IPS DF 6.9 (cell line): ENCODE data around the gene MGAT3.

Source experiments
- DNase-seq: peaks from one replicate; pipeline ENCODE4 v3.0.0-alpha.2; 2013; ENCODE audit warnings: low read depth, low spot score
- H3K27ac ChIP-seq: one replicate; pipeline ENCODE4 v1.5.1; 2013; ENCODE audit warnings: low read length, control low read depth
- H3K27me3 ChIP-seq: 2 replicates; pipeline ENCODE4 v1.6.1; 2013; ENCODE audit warnings: mild to moderate bottlenecking, low read length; ENCODE audit not compliant: control insufficient read depth, insufficient read depth
- H3K36me3 ChIP-seq: 2 replicates; pipeline ENCODE4 v1.6.1; 2013; ENCODE audit warnings: low read length; ENCODE audit not compliant: control insufficient read depth, insufficient read depth
- H3K4me1 ChIP-seq: 2 replicates; pipeline ENCODE4 v1.6.1; 2013; ENCODE audit warnings: low read length; ENCODE audit not compliant: control insufficient read depth, insufficient read depth
- H3K4me3 ChIP-seq: 2 replicates; pipeline ENCODE4 v1.5.1; 2013; ENCODE audit warnings: mild to moderate bottlenecking, low read length
- H3K9me3 ChIP-seq: 2 replicates; pipeline ENCODE4 v1.6.1; 2013; ENCODE audit warnings: low read length, inconsistent platforms; ENCODE audit not compliant: control insufficient read depth, insufficient read depth
- WGBS: extraction: QIAGEN DNeasy Blood & Tissue Kit; methylation state at CpG from one replicate; pipeline ENCODE4 v1.1.7; 2013; ENCODE audit warnings: mixed read lengths, missing lambda C conversion rate; ENCODE audit not compliant: insufficient read length, insufficient coverage; 5-methylcytosine and 5-hydroxymethylcytosine counted together

Gene MGAT3

DNA sequence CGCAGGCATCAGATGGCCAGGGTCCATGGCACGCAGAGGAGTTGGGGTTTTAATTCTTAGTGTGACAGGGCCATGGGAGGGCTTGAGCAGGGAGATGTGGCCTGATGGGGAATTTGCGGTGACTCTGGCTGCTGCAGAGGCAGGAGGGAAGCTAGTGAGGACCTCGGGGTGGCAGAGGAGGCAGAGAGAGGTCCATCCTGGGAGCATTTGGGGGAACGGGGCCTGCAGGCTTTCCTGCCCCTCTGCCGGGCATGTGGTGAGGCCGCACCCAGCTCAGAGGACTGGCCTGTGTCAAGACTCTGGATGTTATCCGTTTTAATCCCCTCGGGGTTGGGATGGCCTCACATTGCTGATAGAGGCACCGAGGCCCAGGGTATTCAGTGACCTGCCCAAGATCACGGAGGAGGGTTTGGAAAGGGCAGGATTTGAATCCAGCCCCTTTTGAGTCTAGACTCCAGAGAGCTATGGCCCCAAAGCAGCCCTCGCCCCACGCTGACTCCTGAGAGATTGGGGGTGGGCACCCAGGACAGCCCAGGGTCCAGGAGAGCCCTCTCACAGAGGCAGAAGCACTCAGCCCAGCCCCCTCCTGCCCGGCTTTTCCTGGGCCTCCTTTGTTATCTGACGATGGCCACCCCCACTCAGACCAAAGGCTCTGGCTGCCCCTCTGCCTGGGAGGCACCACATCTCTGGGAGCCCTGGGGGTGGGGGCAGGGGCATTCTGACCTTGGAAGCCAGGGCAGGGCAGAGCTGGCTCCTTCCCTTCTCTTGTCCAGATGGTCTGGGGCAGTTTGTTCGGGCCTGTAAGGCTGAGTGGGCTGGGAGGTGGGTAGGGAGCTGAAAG is 13.9 kb downstream of the MGAT3 start:
- no peak overlapping the region for H3K4me3 ChIP-seq
- WGBS = no CpG with 5 or more reads among the region's 16 CpGs
- H3K36me3 ChIP-seq = no peaks in the 10 kb centered on the region
- no peak for DNase-seq
- H3K27me3 ChIP-seq = no peaks in the 10 kb centered on the region
- peaks cover 25% of the 10 kb centered on the region for H3K4me1 ChIP-seq
- H3K9me3 ChIP-seq = no peaks in the 10 kb centered on the region
- no peak overlapping the region for H3K27ac ChIP-seq

DNA sequence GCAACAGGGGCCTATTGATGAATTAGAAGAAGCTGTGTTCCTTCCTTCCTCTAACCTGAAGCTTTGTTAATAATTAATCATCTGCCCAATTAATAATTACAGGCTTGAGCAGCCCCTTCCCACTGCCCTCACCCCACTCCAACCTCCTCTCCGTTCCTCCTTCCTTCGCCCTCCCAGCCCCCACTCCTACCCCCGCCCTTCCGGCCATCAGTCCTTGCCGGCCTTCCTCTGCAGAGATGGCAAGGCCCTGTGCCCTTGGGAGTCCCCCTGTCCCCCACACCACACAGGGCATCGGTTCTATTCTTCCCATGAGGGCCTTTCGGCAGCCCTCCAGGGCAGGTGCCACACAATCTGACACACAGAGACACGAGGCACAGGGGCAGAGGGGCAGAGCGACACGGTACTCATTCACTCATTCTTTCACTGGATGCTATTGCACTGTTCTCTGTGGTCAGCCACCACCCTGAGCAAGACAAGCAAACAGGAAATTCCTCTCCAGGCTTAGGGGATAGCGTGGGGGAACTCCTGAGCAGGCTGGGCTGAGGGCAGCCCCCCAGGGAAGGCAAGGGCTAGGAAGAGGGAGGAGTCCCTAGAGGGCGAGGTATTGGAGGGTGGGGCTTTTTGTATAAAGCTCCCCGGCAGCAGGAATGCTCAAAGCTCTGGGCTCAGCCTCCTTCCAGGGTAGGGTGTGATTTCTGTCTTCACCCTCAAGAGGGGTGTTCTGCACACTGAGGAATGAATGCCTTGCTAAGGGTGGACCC is 14.7 kb downstream of the MGAT3 start:
- peaks cover 25% of the 10 kb centered on the region for H3K4me1 ChIP-seq

DNA sequence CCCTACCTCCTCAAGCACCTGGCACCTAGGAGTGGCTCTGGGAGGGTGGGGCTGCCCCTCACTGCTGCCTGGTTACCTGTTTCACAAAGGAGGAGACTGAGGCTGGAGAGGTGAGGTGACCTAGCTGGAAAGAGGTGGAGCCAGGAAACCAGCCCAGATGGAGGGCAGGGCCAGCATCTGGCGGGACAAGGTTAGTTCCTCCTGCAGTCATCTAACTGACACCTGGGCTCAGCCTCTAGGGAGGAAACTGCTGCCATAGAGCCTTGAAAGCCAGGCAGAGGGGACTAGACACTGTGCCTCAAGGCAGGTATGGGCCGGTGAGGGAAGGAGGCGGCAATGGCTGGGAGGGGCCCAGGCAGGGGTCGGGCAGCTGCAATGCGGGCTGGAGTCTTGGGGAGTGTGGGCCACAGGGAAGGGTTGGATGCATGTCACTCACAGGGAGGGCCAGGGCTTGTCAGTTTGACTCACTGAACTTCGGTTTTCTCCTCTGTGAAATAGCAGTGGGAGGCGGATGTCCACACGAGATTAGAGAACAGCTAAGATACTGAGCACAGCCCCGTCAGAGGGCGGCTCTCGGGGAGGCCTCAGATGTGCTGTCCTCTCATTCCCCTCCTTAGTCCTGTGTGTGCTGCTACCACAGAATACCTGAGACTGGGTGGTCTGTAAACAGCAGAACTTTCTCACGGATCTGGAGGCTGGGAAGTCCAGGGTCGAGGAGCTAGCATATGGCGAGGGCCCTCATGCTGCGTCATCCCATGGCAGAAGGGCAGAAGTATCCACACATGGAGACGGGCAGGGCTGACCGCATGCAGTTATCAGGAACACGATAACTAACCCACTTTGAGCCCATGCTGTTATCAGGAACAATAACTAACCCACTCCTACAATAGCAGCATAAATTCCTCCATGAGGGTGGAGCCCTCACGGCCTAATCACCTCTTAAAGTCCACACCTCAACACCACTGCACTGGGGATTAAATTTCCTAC is 16.1 kb downstream of the MGAT3 start:
- H3K36me3 ChIP-seq = no peaks in the 10 kb centered on the region

More for the DNA sequence above, 14.7 kb downstream of the MGAT3 start:
- Histone ChIP-seq H3K36me3 (no peaks in the 10 kb centered on the region), H3K9me3 (no peaks in the 10 kb centered on the region), H3K27ac (no peak overlapping the region), H3K4me3 (no peak overlapping the region), H3K27me3 (no peaks in the 10 kb centered on the region)
- WGBS = no CpG with 5 or more reads among the region's 13 CpGs
- no peak for DNase-seq

DNA sequence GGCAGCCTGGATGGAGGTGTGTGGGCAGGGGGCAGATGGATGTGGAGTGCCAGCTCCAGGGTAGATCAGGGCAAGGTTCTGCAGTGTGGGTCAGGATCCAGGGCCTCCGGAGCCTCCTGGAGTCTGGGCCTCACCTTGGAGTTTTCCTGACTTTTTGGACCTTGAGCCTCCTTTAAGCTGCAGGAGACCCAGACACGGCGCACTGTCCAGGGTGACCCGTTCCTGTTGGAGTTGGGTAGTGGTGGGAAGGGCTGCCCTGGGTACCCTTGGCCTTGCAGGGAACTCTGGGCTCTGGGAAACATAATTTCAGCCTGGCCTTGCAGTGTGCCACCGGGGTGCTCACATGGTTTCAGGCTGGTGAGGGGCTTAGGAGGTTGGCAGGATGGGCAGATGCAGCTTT is 17.0 kb downstream of the MGAT3 start:
- DNase-seq = no peak
- no peak overlapping the region for H3K27ac ChIP-seq
- no peaks in the 10 kb centered on the region for H3K27me3 ChIP-seq
- H3K4me1 ChIP-seq = peaks cover 25% of the 10 kb centered on the region
- no peak overlapping the region for H3K4me3 ChIP-seq
- no peaks in the 10 kb centered on the region for H3K9me3 ChIP-seq
- no CpG with 5 or more reads among the region's 5 CpGs for WGBS
- no peaks in the 10 kb centered on the region for H3K36me3 ChIP-seq

More for the DNA sequence above, 16.1 kb downstream of the MGAT3 start:
- no peaks in the 10 kb centered on the region for H3K27me3 ChIP-seq
- H3K4me3 ChIP-seq = no peak overlapping the region
- no peak for DNase-seq
- H3K4me1 ChIP-seq = peaks cover 25% of the 10 kb centered on the region
- no CpG with 5 or more reads among the region's 19 CpGs for WGBS
- no peaks in the 10 kb centered on the region for H3K9me3 ChIP-seq
- H3K27ac ChIP-seq = no peak overlapping the region

DNA sequence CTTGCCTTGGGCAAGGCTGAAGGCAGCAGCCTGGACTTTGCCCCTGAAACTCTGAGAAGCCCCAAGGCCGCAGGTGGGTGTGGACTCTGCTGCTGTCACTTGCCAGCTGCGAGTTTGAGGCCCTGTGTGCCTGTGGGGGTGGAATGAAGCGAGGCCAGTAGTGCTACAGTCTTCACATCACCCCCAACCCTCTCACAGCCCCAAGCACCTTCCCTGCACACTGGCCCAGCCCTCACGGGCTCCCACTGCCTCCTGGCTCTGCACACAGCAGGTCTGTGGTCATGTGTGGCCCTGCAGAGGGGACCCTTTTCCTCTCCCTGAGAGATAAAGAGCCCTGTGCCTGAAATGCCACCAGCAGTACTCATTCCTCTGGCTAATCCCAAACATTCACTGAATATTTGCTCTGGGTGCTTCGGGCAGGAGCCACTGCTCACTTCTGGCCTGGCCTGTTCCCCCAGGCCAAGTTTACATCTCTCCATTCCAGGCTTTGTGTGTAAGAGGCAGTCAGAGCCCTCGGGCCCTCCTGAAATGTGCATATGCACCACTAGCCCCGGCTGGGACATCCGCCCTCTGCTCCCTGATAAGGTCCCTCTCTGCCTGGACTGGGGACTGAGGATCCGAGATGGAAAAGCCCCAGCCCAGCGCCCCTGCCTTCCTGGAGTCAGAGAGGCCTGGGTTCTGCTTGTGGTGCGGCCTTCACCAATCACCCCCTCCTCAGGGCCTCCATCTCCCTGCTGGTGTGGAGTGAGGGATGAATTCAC is 17.7 kb downstream of the MGAT3 start:
- WGBS = no CpG with 5 or more reads among the region's 11 CpGs
- no peaks in the 10 kb centered on the region for H3K36me3 ChIP-seq
- H3K27ac ChIP-seq = no peak overlapping the region
- peaks cover 22% of the 10 kb centered on the region for H3K4me1 ChIP-seq
- H3K4me3 ChIP-seq = no peak overlapping the region
- H3K27me3 ChIP-seq = no peaks in the 10 kb centered on the region
- no peaks in the 10 kb centered on the region for H3K9me3 ChIP-seq
- no peak for DNase-seq

DNA sequence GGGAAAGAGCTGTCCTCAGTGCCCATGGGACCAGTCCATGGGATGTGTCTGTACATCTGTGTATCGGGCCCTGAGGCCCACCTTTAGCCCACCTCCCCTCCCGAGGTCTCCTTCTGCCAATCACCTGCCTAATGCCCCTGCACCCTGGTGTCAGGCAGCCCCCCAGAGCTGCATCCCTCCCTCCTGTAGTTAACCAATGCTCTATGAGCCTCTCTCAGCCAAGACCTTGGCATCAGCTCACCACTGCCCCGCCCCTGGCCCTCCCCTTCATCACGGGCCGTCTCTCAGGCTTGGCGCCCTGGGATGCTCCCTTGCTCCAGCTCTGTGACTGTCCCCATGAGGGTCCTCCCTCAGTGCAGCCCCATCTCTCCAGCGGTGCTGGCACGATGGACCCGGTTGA is 18.5 kb downstream of the MGAT3 start:
- Histone ChIP-seq H3K4me1 (peaks cover 17% of the 10 kb centered on the region), H3K27ac (no peak overlapping the region), H3K9me3 (no peaks in the 10 kb centered on the region), H3K36me3 (no peaks in the 10 kb centered on the region), H3K4me3 (no peak overlapping the region), H3K27me3 (no peaks in the 10 kb centered on the region)
- no peak for DNase-seq
- WGBS = no CpG with 5 or more reads among the region's 9 CpGs

DNA sequence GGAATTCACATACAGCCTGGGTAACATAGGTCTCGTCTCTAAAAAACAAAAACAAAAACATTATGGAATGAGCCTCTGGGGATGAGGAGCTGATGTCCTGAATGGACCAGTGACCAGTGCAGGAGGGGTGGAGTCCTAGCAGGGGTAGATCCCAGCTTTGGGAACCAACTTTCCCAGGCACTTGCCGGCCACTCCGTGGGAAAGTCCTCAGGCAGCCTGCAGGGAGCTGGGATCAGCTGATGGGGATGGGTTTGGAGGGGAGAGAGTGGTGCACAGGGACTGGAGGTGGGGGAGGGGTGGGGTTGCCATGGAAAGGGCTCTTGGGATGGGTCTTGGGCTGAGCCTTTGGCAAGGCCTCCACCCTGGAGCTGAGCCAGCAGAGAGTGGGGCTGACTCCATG is 19.1 kb downstream of the MGAT3 start:
- Histone ChIP-seq H3K9me3 (no peaks in the 10 kb centered on the region), H3K4me3 (no peak overlapping the region), H3K36me3 (no peaks in the 10 kb centered on the region), H3K4me1 (peaks cover 13% of the 10 kb centered on the region), H3K27me3 (no peaks in the 10 kb centered on the region), H3K27ac (no peak overlapping the region)
- WGBS = no CpG with 5 or more reads among the region's 3 CpGs
- DNase-seq = no peak

DNA sequence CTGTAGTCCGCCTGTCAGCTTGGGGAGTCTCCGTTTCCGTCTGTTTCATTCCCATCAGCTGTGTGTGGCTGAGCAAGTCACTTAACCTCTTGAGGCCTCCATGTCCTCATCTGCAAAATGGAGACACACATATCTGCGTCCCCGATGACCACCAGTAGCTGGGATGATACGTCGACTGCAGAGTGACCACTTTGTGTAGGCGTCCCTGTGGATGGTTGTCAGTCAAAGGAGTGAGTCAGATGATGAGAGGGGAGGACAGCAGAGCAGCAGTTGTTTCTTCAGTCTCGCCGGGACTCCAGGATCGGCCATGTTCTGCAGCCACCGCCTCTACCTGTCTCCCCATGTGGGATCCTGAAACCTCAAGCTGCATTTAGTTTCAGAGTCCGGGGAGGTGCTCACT is 19.9 kb downstream of the MGAT3 start:
- H3K36me3 ChIP-seq = no peaks in the 10 kb centered on the region
- DNase-seq = no peak
- H3K9me3 ChIP-seq = no peaks in the 10 kb centered on the region
- no peak overlapping the region for H3K4me3 ChIP-seq
- H3K4me1 ChIP-seq = peaks cover 10% of the 10 kb centered on the region
- no peaks in the 10 kb centered on the region for H3K27me3 ChIP-seq
- no peak overlapping the region for H3K27ac ChIP-seq
- WGBS = no CpG with 5 or more reads among the region's 13 CpGs

DNA sequence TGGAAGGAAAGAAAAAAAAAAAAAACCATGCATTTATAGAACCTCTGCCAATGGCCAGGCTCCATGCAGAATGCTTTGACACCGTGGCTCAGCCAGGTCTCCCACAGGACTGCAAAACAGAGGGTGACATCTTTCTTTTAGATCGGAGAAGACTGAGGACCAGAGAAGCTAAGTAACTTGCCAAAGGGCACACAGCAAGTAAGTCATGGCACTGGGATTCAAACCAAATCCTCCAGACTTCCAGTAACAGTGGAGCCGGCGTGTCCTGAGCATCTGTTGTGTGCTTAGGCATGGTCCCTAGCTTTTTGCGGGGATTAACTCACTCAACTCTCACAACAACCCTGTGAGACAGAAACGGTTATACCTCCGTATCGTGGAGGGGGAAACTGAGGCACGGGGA is 20.7 kb downstream of the MGAT3 start:
- Histone ChIP-seq H3K27me3 (no peaks in the 10 kb centered on the region), H3K9me3 (no peaks in the 10 kb centered on the region), H3K4me1 (peaks cover 5% of the 10 kb centered on the region), H3K27ac (no peak overlapping the region), H3K36me3 (no peaks in the 10 kb centered on the region), H3K4me3 (no peak overlapping the region)
- no CpG with 5 or more reads among the region's 9 CpGs for WGBS
- no peak for DNase-seq
